SK-N-MC (cell line): ENCODE data around the gene ATP5F1D.
A peak's percentile ranks its signal among the peaks of the same experiment; 100 is the strongest.

ENCODE experiments used
- DNase-seq: peaks from one replicate; pipeline ENCODE4 v3.0.0-alpha.2; 2011; ENCODE audit warnings: low read depth, low spot score
- H3K27ac ChIP-seq: fragments of 200-600 bp; sonication (generic); 2 replicates; pipeline ENCODE4 v1.5.1; 2016; ENCODE audit warnings: mixed run types
- H3K36me3 ChIP-seq: fragments of 200-600 bp; sonication (generic); 2 replicates; pipeline ENCODE4 v1.6.1; 2017; ENCODE audit warnings: antibody characterized with exemption, low read length, mixed read lengths; ENCODE audit not compliant: insufficient read depth
- H3K4me3 ChIP-seq: fragments of 200-600 bp; sonication (generic); 2 replicates; pipeline ENCODE4 v1.5.1; 2016
- H3K9ac ChIP-seq: fragments of 200-600 bp; sonication (generic); 2 replicates; pipeline ENCODE4 v1.8.0; 2017; ENCODE audit warnings: mixed run types, mixed read lengths; ENCODE audit not compliant: insufficient read length
- H3K9me3 ChIP-seq: fragments of 200-600 bp; sonication (generic); 2 replicates; pipeline ENCODE4 v1.6.1; 2017; ENCODE audit warnings: low read depth, mild to moderate bottlenecking, antibody characterized with exemption, low read length, moderate library complexity, mixed read lengths
- EZH2 ChIP-seq: fragments of 200-600 bp; sonication (generic); IDR thresholded peaks from one replicate; pipeline ENCODE4 v1.6.1; 2017; ENCODE audit warnings: antibody characterized with exemption
- FOXP2 ChIP-seq: optimal IDR thresholded peaks from 2 replicates; pipeline ENCODE3; 2011; ENCODE audit warnings: mild to moderate bottlenecking, moderate library complexity; ENCODE audit not compliant: insufficient read depth; ENCODE audit errors: extremely low read length, control extremely low read depth
- POLR2AphosphoS5 ChIP-seq: IDR thresholded peaks from 2 replicates; pipeline ENCODE4 v1.6.1; 2012; ENCODE audit warnings: mild to moderate bottlenecking, low read depth, low read length, borderline replicate concordance

The ATP5F1D gene

DNA sequence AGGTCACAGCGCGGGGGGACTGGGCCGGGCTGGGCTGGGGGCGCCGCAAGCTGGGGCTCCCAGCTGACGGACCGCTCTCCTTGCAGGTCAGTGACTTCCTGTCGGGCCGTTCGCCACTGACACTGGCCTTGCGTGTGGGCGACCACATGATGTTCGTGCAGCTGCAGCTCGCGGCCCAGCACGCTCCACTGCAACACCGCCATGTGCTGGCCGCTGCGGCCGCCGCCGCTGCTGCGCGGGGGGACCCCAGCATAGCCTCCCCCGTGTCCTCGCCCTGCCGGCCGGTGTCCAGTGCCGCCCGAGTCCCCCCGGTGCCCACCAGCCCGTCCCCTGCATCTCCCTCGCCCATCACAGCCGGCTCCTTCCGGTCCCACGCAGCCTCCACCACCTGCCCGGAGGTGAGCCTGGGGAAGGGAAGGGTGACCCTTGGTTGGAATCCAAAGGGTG lies 12.6 kb downstream of the ATP5F1D start:
- Histone ChIP-seq H3K4me3 (no peak overlapping the region), H3K36me3 (peaks cover 56% of the 10 kb centered on the region), H3K27ac (peak overlapping the region; percentile 36), H3K9me3 (no peaks in the 10 kb centered on the region), H3K9ac (no peak overlapping the region)
- TF ChIP-seq POLR2AphosphoS5, result no peak
- TF ChIP-seq EZH2, result no peak
- no peak for TF ChIP-seq FOXP2
- no peak for DNase-seq

DNA sequence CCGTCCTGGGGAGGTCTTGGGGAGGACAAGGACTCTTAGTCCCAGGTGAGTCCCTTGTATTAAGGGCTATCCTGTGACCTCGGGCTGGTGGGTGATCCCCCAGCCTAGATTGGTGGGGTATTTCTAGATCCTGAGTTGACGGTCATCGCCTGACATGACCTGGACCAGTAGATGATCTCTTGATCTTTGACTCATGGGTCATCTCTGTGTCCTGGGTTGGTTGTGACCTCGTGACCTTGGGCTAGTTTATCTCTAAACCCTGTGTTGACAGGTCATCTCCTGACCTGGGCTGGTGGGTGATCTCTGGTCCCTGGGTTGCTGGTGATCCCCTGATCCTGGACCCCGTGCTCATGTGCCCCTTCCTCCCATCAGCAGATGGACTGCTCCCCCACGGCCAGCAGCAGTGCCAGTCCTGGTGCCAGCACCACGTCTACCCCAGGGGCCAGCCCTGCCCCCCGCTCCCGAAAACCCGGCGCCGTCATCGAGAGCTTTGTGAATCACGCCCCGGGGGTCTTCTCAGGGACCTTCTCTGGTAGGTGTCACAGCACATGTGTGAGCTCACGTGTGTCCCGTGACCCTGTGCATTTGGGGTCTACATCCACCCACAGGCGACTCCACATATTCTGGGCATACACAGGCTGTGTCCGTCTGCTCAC lies 13.1 kb downstream of the ATP5F1D start:
- Histone ChIP-seq H3K9ac (no peak overlapping the region), H3K27ac (peak overlapping the region; percentile 36; the same call in 1 of the 2 replicates), H3K4me3 (no peak overlapping the region), H3K9me3 (no peaks in the 10 kb centered on the region), H3K36me3 (peaks cover 56% of the 10 kb centered on the region)
- TF ChIP-seq POLR2AphosphoS5 (no peak), FOXP2 (no peak), EZH2 (no peak)
- DNase-seq, result no peak

DNA sequence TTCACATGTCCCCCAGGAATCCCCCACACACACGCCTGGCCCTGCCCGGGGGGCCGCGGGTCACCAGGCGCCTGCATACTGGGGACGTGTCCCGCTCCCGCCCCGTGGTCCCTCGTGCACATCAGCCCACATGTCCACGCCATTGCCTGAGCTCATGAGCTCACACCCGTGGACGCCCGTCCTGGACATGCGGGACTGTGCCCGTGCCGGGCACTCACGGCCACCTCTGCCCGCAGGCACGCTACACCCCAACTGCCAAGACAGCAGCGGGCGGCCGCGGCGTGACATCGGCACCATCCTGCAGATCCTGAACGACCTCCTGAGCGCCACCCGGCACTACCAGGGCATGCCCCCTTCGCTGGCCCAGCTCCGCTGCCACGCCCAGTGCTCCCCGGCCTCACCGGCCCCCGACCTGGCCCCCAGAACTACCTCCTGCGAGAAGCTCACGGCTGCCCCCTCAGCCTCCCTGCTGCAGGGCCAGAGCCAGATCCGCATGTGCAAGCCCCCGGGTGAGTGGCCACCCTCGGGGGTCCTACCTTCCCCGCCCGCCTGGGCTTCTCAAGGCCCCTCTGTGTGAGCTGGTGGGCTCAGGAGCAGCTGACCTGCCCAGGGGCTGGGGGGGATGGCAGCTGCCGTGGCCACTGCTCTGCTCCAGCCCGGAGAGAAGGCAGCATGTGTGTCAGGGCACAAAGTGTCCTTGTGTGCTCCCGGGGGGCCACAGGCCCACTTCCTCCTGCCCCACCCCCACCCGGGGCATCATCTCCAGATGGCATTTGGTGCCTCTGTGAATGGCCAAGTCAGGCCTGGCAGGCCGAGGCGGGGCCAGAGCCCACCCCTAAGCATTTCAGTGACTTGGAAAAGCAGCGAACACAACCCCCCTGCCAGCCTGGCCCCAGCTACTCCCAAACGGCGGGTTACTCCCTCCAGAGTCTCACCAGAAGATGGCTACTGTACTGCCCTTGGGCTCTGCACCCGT lies 13.9 kb downstream of the ATP5F1D start:
- no peak for DNase-seq
- H3K27ac ChIP-seq, result peak overlapping the region; percentile 57; the same call in 1 of the 2 replicates

GRCh38 chr19:1256646-1257474 lies 15.3 kb downstream of the ATP5F1D start:
- DNase-seq, result no peak
- no peaks in the 10 kb centered on the region for H3K9me3 ChIP-seq
- no peak for TF ChIP-seq POLR2AphosphoS5
- TF ChIP-seq FOXP2, result no peak
- TF ChIP-seq EZH2, result no peak
- peaks cover 49% of the 10 kb centered on the region for H3K36me3 ChIP-seq
- H3K27ac ChIP-seq, result peak overlapping the region; percentile 91
- no peak overlapping the region for H3K9ac ChIP-seq
- H3K4me3 ChIP-seq, result no peak overlapping the region

More for the DNA sequence above, 13.9 kb downstream of the ATP5F1D start:
- TF ChIP-seq EZH2 (no peak), POLR2AphosphoS5 (no peak; the same call in 1 of the 2 replicates), FOXP2 (no peak)
- H3K4me3 ChIP-seq, result no peak overlapping the region
- H3K9ac ChIP-seq, result no peak overlapping the region
- H3K9me3 ChIP-seq, result no peaks in the 10 kb centered on the region
- peaks cover 56% of the 10 kb centered on the region for H3K36me3 ChIP-seq

DNA sequence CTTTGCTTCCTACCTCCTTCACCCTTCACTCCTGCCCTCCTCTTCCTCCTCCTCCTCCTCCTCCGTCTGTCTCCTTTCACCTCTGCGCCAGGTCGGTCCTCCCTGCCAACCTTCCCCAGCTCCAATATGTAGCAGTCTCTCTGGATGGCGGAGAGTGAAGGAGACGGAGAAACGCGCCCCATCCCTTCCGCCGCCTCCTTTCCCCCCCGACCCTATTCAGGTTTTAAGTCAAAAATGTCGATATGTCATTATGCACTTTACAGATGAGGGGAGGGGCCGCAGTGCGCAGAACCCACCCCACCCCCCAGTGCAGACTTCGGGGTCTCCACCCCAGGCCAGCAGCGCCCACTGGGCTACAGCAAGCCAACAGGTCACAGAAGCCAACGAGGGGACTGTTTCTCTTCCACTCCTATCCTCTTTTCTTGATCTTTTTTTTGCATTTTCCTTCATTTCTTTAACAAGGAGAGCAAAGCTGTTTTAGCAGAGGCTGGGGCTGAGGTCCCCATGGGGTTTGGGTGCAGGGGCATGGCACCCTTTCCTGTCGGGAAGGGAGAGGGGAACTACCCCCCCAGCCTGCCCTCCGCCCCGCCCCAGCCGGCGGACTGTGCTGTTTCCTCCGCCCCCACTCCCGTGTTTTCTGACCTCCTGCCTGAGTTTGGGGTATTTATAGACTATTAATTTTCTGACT lies 16.1 kb downstream of the ATP5F1D start:
- no peak overlapping the region for H3K4me3 ChIP-seq
- TF ChIP-seq POLR2AphosphoS5 (no peak), EZH2 (no peak), FOXP2 (no peak)
- peak overlapping the region; percentile 15 for H3K9ac ChIP-seq
- H3K27ac ChIP-seq, result peak overlapping the region; percentile 91
- H3K9me3 ChIP-seq, result no peaks in the 10 kb centered on the region
- DNase-seq, result no peak
- peaks cover 41% of the 10 kb centered on the region for H3K36me3 ChIP-seq

GRCh38 chr19:1258163-1258492 lies 16.6 kb downstream of the ATP5F1D start:
- Histone ChIP-seq H3K9ac (peak overlapping the region; percentile 15), H3K36me3 (peaks cover 41% of the 10 kb centered on the region), H3K9me3 (no peaks in the 10 kb centered on the region), H3K4me3 (no peak overlapping the region), H3K27ac (peak overlapping the region; percentile 91)
- no peak for DNase-seq
- TF ChIP-seq EZH2, result no peak
- peak; percentile 37; the same call in 1 of the 2 replicates for TF ChIP-seq POLR2AphosphoS5
- no peak for TF ChIP-seq FOXP2

DNA sequence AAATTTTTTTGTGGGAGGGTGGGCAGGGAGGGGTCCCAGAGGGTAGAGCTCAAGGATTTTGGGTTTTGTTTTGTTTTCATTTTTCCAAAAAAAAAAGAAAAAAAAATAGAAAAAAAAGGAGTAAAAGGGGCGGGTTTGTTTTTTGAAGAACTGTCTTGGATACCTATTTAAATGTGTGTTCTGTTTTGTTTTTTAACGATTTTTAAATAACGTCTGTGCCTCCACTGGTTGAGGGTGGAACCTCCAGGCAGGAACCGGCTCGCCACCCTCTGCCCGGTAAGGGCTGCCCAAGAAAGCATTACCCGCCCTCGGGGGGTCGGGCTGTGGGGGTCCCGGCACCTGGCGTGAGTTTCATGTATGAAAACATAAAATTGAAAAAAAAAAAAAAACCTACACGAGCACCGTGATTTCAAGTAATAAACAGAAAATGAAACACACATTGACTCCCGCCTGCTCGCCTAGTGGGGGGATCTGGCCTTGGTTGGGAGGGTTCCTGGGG lies 17.2 kb downstream of the ATP5F1D start:
- H3K9ac ChIP-seq, result peak overlapping the region; percentile 26
- H3K36me3 ChIP-seq, result peaks cover 35% of the 10 kb centered on the region
- H3K4me3 ChIP-seq, result peak overlapping the region; percentile 51; the same call in 1 of the 2 replicates
- DNase-seq, result no peak
- TF ChIP-seq EZH2 (no peak), POLR2AphosphoS5 (no peak), FOXP2 (no peak)
- peak overlapping the region; percentile 91 for H3K27ac ChIP-seq
- no peaks in the 10 kb centered on the region for H3K9me3 ChIP-seq
